HepG2 (cell line): ENCODE measurements around the gene EDAR. TPM values are rescaled to one million over a fixed set of nuclear protein-coding genes. Genes with fewer than 3 reads are reported as not detected.

ENCODE experiments used
- ATAC-seq: fragments of 200-7000 bp; cut with Tn5 transposase; 3 replicates; pipeline ENCODE4 v1.9.1; 2020; ENCODE audit warnings: mild to moderate bottlenecking, moderate library complexity
- BruUV-seq: library from RNA; stranded (reverse); fragments of 400-500 nt; replicated peaks from 2 replicates; lab custom pipeline; 2021; lab: Mats Ljungman, UMichigan
- CTCF ChIA-PET: fragments of 300-600 bp; formaldehyde crosslinking; extraction: SDS; loops from one replicate; lab custom pipeline; 2021; ENCODE audit warnings: low total read pairs, inconsistent platforms, low intra/inter-chr PET ratio; lab: Yijun Ruan, JAX
- POLR2A ChIA-PET: fragments of 350-600 bp; sonication (Branson Sonifier 250); formaldehyde crosslinking; loops from one replicate; lab custom pipeline; 2020; ENCODE audit warnings: antibody characterized with exemption, inconsistent platforms; lab: Yijun Ruan, JAX
- DNase-seq: peaks from one replicate; pipeline ENCODE4 v3.0.0-alpha.2; 2015; ENCODE audit warnings: low spot score
- FAIRE-seq: peaks from 3 replicates; lab custom pipeline; 2011; peaks lifted over from hg19 to GRCh38; lab: Jason Lieb, UNC
- H2AFZ ChIP-seq: one replicate; pipeline ENCODE4 v1.6.1; 2011; ENCODE audit warnings: low read length, inconsistent platforms
- H3K27ac ChIP-seq: fragments of 300-600 bp; 3 replicates; pipeline ENCODE4 v1.8.0; 2011; ENCODE audit warnings: mixed run types, mild to moderate bottlenecking, mixed read lengths, low read length, inconsistent platforms; ENCODE audit not compliant: insufficient read depth; ENCODE audit errors: extremely low read length
- H3K27me3 ChIP-seq, 2 experiments: fragments of 200-600 bp in 1 of 2; 2 replicates in 1 of 2; 3 replicates in 1 of 2; pipeline versions ENCODE4 v1.6.0 to v1.8.0; 2011; ENCODE audit warnings: low read length in 2 of 2, mild to moderate bottlenecking in 2 of 2, moderate library complexity in 2 of 2, inconsistent platforms in 1 of 2; ENCODE audit not compliant: insufficient read depth in 2 of 2, control insufficient read depth in 1 of 2
- H3K36me3 ChIP-seq, 2 experiments: fragments of 200-600 bp in 1 of 2; replicated peaks in 1 of 2; 2 replicates in 1 of 2; 3 replicates in 1 of 2; pipeline versions ENCODE4 v1.5.1 to v1.8.0; 2011; ENCODE audit warnings: low read length in 2 of 2, inconsistent platforms in 1 of 2; ENCODE audit not compliant: insufficient read depth in 2 of 2, control insufficient read depth in 1 of 2
- H3K4me1 ChIP-seq: 2 replicates; pipeline ENCODE4 v1.5.1; 2012; ENCODE audit warnings: low read length, inconsistent platforms; ENCODE audit not compliant: insufficient read depth
- H3K4me2 ChIP-seq: 2 replicates; pipeline ENCODE4 v1.6.0; 2011; ENCODE audit warnings: low read depth, low read length, inconsistent platforms
- H3K4me3 ChIP-seq, 3 experiments: fragments of 200-600 bp in 1 of 3; sonication (generic), shearing (Covaris generic) in 1 of 3; replicated peaks in 1 of 3; 2 replicates each; pipeline ENCODE4 v1.5.1; 2011 to 2016; ENCODE audit warnings: low read length in 3 of 3, inconsistent platforms in 2 of 3, low read depth in 2 of 3, mild to moderate bottlenecking in 2 of 3, control low read depth in 1 of 3, mixed read lengths in 1 of 3; ENCODE audit not compliant: insufficient read depth in 1 of 3
- H3K79me2 ChIP-seq: one replicate; pipeline ENCODE4 v1.6.1; 2011; ENCODE audit warnings: low read length, inconsistent platforms; ENCODE audit not compliant: insufficient read depth
- H3K9ac ChIP-seq: 2 replicates; pipeline ENCODE4 v1.6.0; 2011; ENCODE audit warnings: mild to moderate bottlenecking, low read depth, low read length, inconsistent platforms; ENCODE audit not compliant: insufficient read depth
- H3K9me3 ChIP-seq: 2 replicates; pipeline ENCODE4 v1.5.1; 2012; ENCODE audit warnings: mild to moderate bottlenecking, low read length
- H4K20me1 ChIP-seq: 2 replicates; pipeline ENCODE4 v1.6.0; 2011; ENCODE audit warnings: inconsistent platforms, mild to moderate bottlenecking, low read length, moderate library complexity; ENCODE audit not compliant: insufficient read depth
- ELF1 ChIP-seq: sonication (generic); formaldehyde crosslinking; IDR thresholded peaks from 2 replicates; pipeline ENCODE4 v1.4.0; 2020; ENCODE audit warnings: missing genetic modification reagents
- NFIC ChIP-seq: IDR thresholded peaks from 2 replicates; pipeline ENCODE4 v1.6.1; 2012; ENCODE audit warnings: mild to moderate bottlenecking, low read length, inconsistent platforms
- NR3C1 ChIP-seq: sonication (generic); formaldehyde crosslinking; IDR thresholded peaks from 2 replicates; pipeline ENCODE4 v1.4.0; 2020; ENCODE audit warnings: missing genetic modification reagents
- RFXAP ChIP-seq: sonication (generic); formaldehyde crosslinking; IDR thresholded peaks from 2 replicates; pipeline ENCODE4 v1.4.0; 2020; ENCODE audit warnings: missing genetic modification reagents, borderline replicate concordance
- ZNF747 ChIP-seq: sonication (generic); formaldehyde crosslinking; IDR thresholded peaks from 2 replicates; pipeline ENCODE4 v1.8.1; 2023; ENCODE audit warnings: missing genetic modification reagents, mild to moderate bottlenecking, borderline replicate concordance
- WGBS: methylation state at CpG from one replicate; pipeline ENCODE4 v1.1.6; 2017; ENCODE audit warnings: low lambda C conversion rate; 5-methylcytosine and 5-hydroxymethylcytosine counted together
- in situ Hi-C: cut with HindIII; loops from 2 replicates; pipeline ENCODE4 v1.10.0; 2017; ENCODE audit warnings: low pct_unique_long_range_greater_than_20kb; ENCODE audit not compliant: extremely low pct_ligation_motif_present
- intact Hi-C: fragments of 100-400 bp; cut with micrococcal nuclease; formaldehyde crosslinking; loops from one replicate; pipeline ENCODE4 v1.10.0; 2022; ENCODE audit not compliant: unreplicated experiment
- polyA plus RNA-seq, 8 experiments: library from polyadenylated mRNA; depleted of rRNA in 3 of 8; stranded (reverse) in 7 of 8; unstranded in 1 of 8; fragments of >200 nt; fragmentation: Illumina TruSeq in 4 of 8; extraction: Trizol in 4 of 8; gene quantifications; 2 replicates each; pipeline versions ENCODE4 v1.2.1 to v1.2.3, GENCODE V29; 2011 to 2016; ENCODE audit warnings: low read depth in 4 of 8, missing spikeins in 1 of 8, mixed read lengths in 1 of 8; ENCODE audit not compliant: insufficient read depth in 1 of 8
- total RNA-seq, 5 experiments: library from RNA; depleted of rRNA; stranded (reverse); fragments of >200 nt; fragmentation: Illumina TruSeq; extraction: Trizol; gene quantifications; 2 replicates each; pipeline ENCODE4 v1.2.3, GENCODE V29; 2016; ENCODE audit warnings: low read depth in 1 of 5
- TF ChIP-seq, protein P1 (sequence below): sonication (generic); formaldehyde crosslinking; IDR thresholded peaks from 2 replicates; pipeline ENCODE4 v1.5.0; 2020; ENCODE audit warnings: mild to moderate bottlenecking, missing genetic modification reagents, moderate library complexity
- TF ChIP-seq, protein P2 (sequence below): sonication (generic); formaldehyde crosslinking; IDR thresholded peaks from 2 replicates; pipeline ENCODE4 v1.8.0; 2022; ENCODE audit warnings: mild to moderate bottlenecking, missing genetic modification reagents; ENCODE audit not compliant: insufficient replicate concordance

EDAR gene
- total and polyA plus RNA-seq, 2 of the 13 experiments (the other 11 are each of a cell fraction or from before 2014, with no cell fraction given), result not detected

DNA sequence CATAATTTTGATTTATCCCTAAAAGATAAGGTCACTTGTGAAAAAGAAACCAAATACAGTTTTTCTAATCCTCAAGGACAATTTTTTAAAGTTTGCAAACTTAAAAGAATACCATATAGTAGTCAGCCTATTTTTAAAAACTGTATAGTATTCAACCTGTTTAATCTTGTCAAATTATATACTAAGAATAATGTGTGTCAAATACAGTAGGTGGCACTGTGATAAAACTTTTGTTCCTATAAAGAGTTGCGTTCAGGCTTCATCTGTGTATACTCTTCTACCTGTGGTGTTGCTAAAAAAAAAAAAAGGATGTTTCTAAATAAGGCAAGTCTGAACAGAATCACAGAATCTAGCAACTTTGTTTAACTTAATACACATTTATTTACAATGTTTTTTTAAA lies 133.8 kb downstream of the EDAR start:
- in situ Hi-C loops, result no loop called here
- no peak overlapping the region for H3K9ac ChIP-seq
- BruUV-seq, result no TSS peak
- H3K9me3 ChIP-seq, result no peaks in the 10 kb centered on the region
- CTCF ChIA-PET, result no interaction called here
- intact Hi-C loops, result no loop called here
- 96% methylated on average over 1 of the region's 1 CpG for WGBS
- ATAC-seq, result peak; percentile 47; the same call in 1 of the 3 replicates
- peak; percentile 23 for DNase-seq
- no peak for FAIRE-seq
- H2AFZ ChIP-seq, result no peak overlapping the region
- H3K27me3 ChIP-seq, result no peaks in the 10 kb centered on the region
- no peak overlapping the region for H3K27ac ChIP-seq
- no peaks in the 10 kb centered on the region for H3K4me1 ChIP-seq
- POLR2A ChIA-PET, result no interaction called here
- H3K4me2 ChIP-seq, result no peak overlapping the region
- no peak for TF ChIP-seq NFIC
- TF ChIP-seq, protein P1, sequence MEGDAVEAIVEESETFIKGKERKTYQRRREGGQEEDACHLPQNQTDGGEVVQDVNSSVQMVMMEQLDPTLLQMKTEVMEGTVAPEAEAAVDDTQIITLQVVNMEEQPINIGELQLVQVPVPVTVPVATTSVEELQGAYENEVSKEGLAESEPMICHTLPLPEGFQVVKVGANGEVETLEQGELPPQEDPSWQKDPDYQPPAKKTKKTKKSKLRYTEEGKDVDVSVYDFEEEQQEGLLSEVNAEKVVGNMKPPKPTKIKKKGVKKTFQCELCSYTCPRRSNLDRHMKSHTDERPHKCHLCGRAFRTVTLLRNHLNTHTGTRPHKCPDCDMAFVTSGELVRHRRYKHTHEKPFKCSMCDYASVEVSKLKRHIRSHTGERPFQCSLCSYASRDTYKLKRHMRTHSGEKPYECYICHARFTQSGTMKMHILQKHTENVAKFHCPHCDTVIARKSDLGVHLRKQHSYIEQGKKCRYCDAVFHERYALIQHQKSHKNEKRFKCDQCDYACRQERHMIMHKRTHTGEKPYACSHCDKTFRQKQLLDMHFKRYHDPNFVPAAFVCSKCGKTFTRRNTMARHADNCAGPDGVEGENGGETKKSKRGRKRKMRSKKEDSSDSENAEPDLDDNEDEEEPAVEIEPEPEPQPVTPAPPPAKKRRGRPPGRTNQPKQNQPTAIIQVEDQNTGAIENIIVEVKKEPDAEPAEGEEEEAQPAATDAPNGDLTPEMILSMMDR, result peak; percentile 32
- peaks cover 6 to 15% of the 10 kb centered on the region in 2 experiments; a peak in 3 of 5 replicates for H3K36me3 ChIP-seq
- no peaks in the 10 kb centered on the region for H4K20me1 ChIP-seq
- H3K4me3 ChIP-seq, result no peak overlapping the region
- H3K79me2 ChIP-seq, result no peaks in the 10 kb centered on the region

DNA sequence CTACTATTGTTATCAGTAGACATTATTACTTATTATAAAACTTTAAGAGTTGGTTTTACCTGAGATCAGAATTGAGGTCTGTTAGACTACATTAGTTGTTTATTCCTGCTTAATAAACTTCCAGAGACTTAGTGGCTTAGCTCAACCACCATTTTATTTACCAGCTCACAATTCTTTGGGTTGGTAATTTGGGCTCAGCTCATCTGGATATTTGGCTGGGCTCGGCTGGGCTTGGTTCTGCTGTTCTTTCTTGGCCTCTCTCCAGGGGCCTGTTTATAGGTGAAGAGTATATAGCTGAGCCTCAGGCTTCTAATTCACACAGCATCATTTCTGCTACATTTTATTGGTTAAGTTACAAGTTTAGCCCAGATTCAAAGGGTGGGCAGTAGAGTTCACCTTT lies 134.5 kb downstream of the EDAR start:
- no peaks in the 10 kb centered on the region for H4K20me1 ChIP-seq
- no peaks in the 10 kb centered on the region for H3K4me1 ChIP-seq
- ChIA-PET POLR2A (no interaction called here), CTCF (no interaction called here)
- intact Hi-C loops (no loop called here), in situ Hi-C loops (no loop called here)
- no TSS peak for BruUV-seq
- no peak for DNase-seq
- H3K27me3 ChIP-seq, result no peaks in the 10 kb centered on the region
- TF ChIP-seq RFXAP (CRISPR knock-in tag) (no peak), ZNF747 (CRISPR knock-in tag) (no peak), NR3C1 (CRISPR knock-in tag) (no peak), ELF1 (no peak)
- TF ChIP-seq, protein P2, sequence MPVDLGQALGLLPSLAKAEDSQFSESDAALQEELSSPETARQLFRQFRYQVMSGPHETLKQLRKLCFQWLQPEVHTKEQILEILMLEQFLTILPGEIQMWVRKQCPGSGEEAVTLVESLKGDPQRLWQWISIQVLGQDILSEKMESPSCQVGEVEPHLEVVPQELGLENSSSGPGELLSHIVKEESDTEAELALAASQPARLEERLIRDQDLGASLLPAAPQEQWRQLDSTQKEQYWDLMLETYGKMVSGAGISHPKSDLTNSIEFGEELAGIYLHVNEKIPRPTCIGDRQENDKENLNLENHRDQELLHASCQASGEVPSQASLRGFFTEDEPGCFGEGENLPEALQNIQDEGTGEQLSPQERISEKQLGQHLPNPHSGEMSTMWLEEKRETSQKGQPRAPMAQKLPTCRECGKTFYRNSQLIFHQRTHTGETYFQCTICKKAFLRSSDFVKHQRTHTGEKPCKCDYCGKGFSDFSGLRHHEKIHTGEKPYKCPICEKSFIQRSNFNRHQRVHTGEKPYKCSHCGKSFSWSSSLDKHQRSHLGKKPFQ (CRISPR knock-in tag), result no peak
- H3K27ac ChIP-seq, result no peak overlapping the region
- no peak for ATAC-seq
- no peaks in the 10 kb centered on the region for H3K79me2 ChIP-seq
- 100% methylated on average over 1 of the region's 1 CpG for WGBS
- no peak overlapping the region for H3K4me2 ChIP-seq
- no peak overlapping the region for H2AFZ ChIP-seq
- H3K9ac ChIP-seq, result no peak overlapping the region
- no peaks in the 10 kb centered on the region for H3K9me3 ChIP-seq
- no peak for FAIRE-seq
- H3K36me3 ChIP-seq, result peaks cover 8 to 22% of the 10 kb centered on the region in 2 experiments; a peak in 3 of 5 replicates
- H3K4me3 ChIP-seq, result no peak overlapping the region
